ENCODE results near the gene CAMK2G.
"Not testable (repeated sequence)": the region's sequence is repeated elsewhere in the genome, so short reads cannot be mapped to it uniquely, and the experiment has no call there.

The CAMK2G gene

GRCh38 chr10:73836427-73836980 is 37.9 kb downstream of the CAMK2G start:
- DNase-seq = no peak

GRCh38 chr10:73829090-73829489 is 45.3 kb downstream of the CAMK2G start:
- DNase-seq = not testable (repeated sequence)

- no peak for DNase-seq
Observed at GRCh38 chr10:73828161-73828560, 46.2 kb downstream of the CAMK2G start.

- no peak for DNase-seq
Observed at GRCh38 chr10:73827346-73828089, 46.8 kb downstream of the CAMK2G start.

GRCh38 chr10:73824146-73824725 is 50.1 kb downstream of the CAMK2G start:
- no peak for DNase-seq

GRCh38 chr10:73823391-73823790 is 51.0 kb downstream of the CAMK2G start:
- no peak for DNase-seq

GRCh38 chr10:73819513-73820093 is 54.8 kb downstream of the CAMK2G start:
- no peak for DNase-seq

GRCh38 chr10:73819081-73819480 is 55.3 kb downstream of the CAMK2G start:
- DNase-seq = no peak

GRCh38 chr10:73818402-73818801 is 56.0 kb downstream of the CAMK2G start:
- no peak for DNase-seq

- no peak for DNase-seq
Observed at GRCh38 chr10:73817826-73818225, 56.5 kb downstream of the CAMK2G start.

- DNase-seq = no peak
Observed at GRCh38 chr10:73816917-73817729, 57.2 kb downstream of the CAMK2G start.

- DNase-seq = no peak
Observed at GRCh38 chr10:73815719-73816030, 58.7 kb downstream of the CAMK2G start.

- no peak for DNase-seq
Observed at GRCh38 chr10:73814896-73815718, 59.2 kb downstream of the CAMK2G start.

- DNase-seq = no peak
Observed at GRCh38 chr10:73814276-73814895, 60.0 kb downstream of the CAMK2G start.

GRCh38 chr10:73813333-73813732 is 61.0 kb downstream of the CAMK2G start:
- no peak for DNase-seq

GRCh38 chr10:73812657-73813056 is 61.7 kb downstream of the CAMK2G start:
- DNase-seq = no peak

GRCh38 chr10:73810735-73811465 is 63.5 kb downstream of the CAMK2G start:
- peak; percentile 13 to 43 for DNase-seq

GRCh38 chr10:73810358-73810734 is 64.0 kb downstream of the CAMK2G start:
- DNase-seq = no peak

GRCh38 chr10:73809061-73809818 is 65.1 kb downstream of the CAMK2G start:
- no peak for DNase-seq

GRCh38 chr10:73808021-73808815 is 66.1 kb downstream of the CAMK2G start:
- no peak for DNase-seq

Measured in stimulated activated CD4-positive, alpha-beta T cell treated with anti-CD3 and anti-CD28 coated beads, Interleukin-2, amount 100 ng/mL, for 48 hours (primary cell).